Stimulated activated CD8-positive, alpha-beta memory T cell treated with anti-CD3 and anti-CD28 coated beads, Interleukin-7, amount 100 ng/mL, for 48 hours (primary cell): ENCODE data around the gene TSPAN7.

ENCODE experiments used
- DNase-seq, 2 donors: peaks; one replicate each; pipeline ENCODE4 v3.0.0-alpha.2; 2020; ENCODE audit warnings: low read depth in 1 of 2; ENCODE audit errors: extremely low read depth in 1 of 2

The TSPAN7 gene

DNA sequence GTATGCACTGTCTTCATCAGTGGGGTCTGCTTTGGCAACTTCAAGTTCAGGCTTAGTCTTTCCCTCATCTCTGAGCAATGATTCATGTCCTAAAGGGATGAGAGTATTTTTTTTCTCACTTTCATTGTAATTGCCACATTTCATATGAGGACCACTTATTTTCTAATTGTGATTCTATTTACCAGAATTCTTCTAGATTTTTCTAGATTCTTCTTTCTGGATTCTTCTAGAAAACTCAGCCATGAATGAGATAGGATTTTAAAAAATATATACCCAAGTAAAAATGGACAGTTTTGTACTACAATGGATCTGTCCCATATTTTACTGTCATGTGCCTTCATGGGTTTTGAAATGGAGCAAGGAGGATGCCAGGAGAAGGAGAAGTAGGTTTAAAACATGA is 78.4 kb downstream of the TSPAN7 start:
- DNase-seq, result no peak

DNA sequence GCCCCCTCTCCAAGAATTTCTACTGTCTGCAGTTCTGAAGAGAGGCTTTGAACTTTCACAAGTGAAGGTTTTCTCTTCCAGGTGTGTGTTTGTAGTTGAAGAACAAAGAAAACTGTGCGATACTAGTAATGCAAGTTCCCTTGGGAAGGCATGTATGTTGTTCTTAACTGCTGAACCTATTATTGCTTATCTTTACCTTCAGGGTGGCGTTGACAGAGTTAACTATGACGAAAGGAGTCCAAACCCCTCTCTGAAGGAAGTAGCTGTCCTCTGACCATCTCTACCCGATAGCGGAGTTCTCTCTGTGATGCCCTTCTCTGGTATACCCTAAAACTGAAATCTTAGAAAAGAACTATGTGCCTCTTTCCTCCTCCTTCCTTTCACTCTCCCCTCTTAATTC is 79.9 kb downstream of the TSPAN7 start:
- no peak for DNase-seq

DNA sequence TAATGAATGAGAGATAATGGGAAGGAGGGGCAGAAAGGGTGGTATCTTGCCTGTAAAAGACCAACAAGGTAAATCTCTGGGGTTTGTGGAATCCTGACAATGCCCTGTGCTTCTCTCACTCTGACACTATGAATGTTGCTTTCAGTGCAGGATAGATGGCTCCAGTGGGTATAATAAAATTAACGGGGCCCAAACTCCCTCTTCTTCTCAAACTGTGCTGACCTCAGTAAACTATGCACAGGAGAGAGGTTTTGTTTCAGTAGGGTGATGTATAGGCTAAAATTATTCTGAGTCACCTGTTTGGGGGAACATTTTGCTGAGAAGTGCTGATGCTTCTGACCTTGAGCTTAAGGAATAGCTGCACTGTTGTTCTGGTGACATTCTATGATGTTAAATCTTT is 82.6 kb downstream of the TSPAN7 start:
- DNase-seq, result no peak

DNA sequence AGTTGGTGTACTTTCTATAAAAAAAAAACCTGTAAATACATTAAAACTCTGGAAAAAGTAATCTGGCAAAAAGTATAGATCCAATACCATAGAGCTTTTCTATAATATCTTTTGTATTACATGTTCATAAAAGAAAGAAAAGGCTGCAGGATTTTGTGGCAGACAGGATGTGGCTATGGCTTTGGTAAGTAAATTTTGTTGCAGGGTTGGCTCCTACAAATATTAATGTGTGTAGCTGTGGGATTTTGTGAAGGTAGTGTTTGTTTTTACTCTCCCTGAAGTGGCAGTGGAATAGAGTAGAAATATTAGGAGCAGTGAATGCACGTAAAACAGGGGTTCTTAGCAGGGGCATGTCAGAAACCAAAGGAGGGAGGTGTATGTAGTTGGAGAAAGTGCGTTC is 84.8 kb downstream of the TSPAN7 start:
- no peak for DNase-seq

DNA sequence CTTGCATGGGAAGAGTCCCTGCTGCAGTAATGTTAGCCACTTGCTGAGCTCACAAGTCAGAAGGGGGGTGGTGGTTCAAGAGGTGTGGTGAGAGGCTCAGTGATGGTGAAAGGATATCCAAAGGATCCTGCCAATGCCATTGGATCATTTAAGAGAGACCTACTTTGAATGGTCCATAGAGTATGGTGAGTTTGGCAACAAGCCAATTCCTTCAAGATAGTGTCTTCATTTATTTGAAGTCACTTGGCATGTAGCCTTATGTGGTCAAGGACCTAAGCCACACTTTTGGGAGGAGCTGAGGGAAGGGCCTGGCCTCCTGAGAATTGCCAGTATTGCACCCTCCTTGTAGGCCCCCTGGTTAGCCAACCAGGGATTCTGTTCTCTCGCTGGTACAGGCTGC is 87.9 kb downstream of the TSPAN7 start:
- no peak for DNase-seq

DNA sequence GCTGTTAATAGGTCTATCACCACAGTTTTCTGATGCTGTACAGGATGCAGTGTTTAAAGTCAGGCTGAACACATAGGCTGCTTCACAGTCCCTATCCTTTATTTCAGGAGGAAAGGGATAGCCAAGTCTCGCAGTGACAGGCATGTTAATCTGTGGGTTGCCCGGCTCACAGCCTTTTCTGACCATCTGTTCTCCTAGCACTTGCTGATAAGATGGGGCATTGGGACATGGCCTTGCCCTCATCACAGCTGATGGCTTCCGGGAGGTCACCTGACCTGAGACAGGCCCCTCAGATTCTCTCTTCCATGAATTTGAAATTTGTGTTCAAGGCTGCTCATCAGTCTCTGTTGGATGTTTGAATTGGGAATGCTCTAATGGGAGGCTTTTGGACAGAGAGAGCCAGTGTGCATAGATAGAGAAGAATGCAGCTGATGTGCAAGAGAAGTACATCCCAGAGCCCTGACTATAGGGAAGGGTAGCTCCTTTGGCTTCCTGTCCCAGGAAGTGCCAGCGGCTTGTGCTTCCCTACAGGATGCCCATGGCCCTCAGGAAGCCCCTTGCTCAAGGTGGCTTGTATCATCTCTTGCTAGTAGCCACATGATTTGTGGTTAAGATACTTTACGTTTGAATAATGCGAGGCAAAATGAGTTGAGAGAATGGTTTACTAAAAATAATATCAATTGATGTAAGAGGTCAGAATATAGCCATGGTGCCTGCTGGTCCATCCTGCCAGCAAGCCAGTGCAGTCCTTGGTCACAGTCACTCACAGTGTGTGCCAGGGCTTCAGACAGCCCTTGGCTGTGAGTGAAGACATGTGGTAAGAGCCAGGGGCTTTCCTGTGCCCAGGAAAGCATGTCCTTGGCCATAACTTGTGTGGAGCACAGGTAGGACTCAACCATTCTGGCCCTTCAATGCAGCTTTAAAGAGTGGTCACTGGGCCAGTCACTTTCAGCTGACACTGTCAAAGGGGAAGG is 88.6 kb downstream of the TSPAN7 start:
- no peak for DNase-seq

DNA sequence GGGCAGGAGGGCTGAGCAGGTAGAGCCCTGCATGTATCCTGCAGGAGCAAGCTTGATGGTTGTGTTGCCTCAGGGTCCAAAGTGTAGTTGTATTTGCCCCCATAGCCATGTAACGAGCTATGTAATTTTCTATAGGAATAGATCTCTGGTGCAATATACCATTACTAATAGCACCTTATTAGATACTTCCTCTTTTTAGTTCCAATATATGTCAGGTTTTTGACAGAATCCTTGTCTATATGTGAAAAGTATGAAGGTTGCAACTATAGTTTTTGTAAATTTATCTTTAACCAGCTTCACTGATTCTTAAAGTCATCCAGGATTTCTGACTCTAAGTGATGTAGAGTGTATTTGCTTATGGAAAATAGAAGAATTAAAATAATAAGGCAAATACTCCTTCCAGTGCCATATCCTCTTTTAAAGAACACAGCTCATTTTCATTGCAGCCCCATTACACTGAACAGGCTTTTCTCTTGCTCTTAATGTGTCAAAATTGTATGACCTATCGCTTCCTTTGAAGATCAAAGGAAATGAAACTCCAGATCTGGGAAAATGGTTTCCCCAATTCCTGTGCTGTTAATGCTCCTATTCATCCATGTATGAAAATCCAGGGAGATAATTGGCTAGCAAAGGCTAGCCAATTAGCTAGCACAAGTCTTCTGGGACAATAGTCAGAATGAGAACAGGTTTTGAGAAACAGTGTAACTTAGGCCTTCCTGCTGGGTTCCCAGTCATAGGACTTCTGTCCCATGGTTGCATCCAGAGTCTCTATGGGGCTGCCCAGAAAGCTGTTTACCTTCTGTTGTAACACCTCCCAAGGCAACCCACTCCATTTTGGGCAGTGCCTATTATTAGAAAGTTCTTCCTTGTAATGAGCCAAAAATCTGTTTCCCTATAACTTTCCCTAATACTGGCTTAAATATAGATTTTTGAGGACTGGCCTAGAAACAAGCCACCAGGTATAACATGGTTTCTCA is 90.6 kb downstream of the TSPAN7 start:
- DNase-seq, result no peak

DNA sequence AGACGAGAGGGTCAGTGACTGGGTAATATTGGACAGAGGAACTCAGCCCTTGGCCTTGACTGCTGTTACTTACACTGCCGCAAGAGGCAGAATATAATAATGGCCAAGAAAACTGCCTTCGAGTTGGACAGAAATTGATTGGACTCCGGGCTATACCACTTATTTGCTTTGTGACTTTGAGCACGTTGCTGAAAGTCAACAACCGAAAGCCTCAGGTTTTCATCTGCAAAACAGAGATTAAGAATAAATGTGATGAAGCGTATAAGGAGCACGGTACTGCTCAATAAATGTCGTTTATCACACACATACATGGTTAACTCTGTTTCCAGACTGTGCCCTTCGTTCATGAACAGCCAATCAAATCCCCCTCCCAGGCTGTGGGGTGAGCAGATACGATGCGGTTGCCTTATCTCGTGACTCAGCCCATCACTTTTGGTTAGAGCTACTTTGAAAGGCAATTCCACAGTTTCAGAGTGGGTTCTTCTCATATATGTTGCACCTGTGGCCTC is 91.6 kb downstream of the TSPAN7 start:
- DNase-seq, result no peak

DNA sequence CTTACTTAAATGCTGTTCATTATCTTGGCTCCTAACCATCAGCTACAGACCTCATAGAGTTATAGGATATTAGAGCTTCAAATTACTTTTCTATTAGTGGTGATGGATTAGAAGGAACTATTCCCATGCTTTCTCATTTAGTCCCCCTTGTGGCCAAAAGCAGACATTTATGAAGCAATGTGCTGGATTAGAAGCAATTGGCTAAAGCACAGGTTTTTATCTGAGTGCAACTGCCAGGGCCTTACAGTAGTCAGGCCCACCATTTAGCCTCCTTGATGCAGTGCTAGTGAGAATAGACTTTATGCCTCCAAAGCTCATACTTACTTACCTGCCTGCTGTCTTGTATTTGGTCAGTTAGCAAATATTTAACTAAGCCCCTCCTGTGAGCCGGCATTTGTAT is 93.0 kb downstream of the TSPAN7 start:
- no peak for DNase-seq

DNA sequence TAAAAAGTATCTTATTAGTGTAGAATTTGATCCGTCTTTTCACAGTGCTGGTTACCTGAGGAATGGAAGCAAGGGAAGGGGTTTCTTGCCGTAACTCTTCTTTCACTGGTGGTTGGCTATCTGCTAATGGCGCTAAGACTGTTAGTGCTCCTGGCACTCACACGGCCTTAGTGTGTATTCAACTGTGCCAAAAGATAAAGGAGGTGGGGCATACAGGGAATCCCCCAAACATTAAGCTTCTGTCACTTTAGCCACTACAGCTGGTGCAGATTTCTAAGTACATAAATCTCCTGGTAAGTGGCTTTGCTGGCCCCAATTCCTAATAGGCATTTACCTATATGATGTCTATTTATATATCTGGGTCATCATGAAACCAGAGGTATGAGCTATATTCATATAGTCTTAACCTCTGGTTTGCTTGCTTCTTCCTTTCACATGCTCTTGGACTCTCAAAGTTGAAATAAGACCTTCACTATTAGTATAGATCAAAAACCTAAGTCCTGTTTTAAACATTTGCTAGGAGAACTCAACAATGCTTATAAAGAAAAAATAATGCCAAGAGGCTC is 95.1 kb downstream of the TSPAN7 start:
- DNase-seq, result no peak

DNA sequence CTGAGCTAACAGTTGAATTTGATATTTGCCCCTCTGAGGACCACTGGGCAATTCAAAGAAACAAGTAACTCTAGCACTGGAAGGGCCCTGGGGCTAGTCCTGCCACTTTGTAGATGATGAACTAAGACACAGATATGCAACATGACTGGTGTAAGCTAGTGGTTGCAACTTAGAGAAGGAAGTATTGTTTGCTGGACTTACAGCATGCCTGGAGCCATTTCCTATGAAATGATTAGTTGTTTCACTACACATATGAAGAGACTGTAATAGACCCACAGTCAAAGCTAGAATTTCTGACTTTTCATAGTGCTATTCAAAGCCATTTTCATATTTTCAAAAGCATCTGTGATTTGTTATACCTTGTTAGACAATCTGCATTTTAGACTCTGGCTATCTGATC is 96.2 kb downstream of the TSPAN7 start:
- no peak for DNase-seq

DNA sequence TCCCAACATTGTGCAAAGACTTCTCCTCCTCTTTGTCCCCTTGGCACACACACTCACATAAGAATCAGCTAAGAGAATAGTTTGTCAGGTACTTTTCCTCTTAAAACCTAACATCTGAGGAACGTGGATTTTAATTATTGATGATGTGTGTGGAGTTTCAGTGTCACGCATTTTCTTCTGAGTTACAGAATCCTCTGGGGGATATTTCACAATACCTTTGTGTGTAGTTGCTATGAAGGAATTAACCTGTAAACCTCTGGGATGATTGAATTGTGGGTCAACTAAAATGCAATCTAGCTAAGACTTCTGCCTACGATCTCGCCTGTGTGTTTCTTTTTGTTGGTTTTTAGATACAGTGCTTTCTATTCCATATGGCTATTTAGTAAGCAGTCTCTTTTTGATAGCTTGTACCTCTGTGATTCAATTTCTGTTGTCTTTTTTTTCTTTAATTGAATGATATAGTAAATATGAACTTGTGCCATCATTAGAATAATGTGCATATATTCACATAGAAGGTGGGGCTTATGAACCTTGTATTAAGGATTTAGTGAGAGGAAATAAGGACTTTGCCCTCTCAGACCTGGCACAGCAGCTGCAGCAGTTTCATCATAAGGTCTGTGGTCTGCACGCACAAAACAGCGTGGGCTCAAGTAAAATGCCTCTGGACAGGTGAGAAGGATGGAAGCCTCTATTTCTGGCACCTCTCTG is 99.2 kb downstream of the TSPAN7 start:
- DNase-seq, result no peak

DNA sequence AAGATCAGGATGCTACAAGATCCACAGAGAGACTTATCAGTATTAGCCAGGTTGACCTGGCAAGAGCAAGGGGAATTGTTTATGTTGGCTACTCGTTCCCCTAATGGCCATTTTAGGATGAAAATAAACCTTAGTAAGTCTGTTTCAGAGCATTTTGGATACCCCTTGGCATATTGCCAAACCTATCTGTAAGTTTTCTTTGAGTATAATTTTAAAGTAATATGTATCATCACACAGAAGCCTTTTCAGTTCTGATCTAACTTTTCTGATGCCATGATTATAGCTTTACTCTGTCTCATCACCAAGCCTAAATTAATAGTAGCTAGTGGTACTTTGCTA is 99.7 kb downstream of the TSPAN7 start:
- no peak for DNase-seq

DNA sequence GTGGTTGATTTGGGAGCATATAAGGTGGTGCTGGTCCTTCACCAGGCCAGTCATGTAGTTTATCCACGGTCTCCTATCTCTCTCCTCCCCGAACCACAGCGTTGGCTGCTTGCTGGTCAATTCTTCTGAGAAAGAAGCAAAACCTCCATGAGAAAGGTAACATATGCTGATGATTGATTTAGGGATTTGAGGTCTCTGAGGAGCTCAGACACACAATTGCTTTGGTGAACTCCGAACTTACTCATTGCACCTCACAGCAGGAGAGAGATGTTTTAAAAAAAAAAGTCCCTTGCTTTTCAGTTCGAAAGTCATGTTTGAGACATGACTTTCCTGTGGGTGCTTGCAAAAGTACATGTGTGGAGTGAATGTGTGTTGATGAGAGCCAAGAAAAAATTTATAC is 100.2 kb downstream of the TSPAN7 start:
- DNase-seq, result no peak

DNA sequence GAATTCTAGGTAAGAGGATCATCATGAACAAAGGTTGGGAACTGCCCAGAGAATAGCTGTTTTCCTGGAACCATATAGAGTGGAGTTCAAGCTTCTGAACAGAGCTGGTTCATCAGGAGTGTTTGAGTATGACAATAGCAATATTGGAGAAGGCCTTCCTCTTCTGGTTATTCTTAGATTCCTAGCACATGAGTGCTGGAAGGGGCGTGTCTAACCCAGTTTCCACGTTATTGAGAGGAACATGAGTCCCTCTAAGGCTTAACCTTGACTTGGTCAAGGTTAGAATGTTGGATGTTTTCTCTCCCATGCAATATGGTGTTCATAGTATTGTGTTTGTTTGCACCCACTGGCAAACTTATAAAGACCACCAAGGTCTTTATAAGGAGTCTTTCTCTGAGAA is 101.3 kb downstream of the TSPAN7 start:
- no peak for DNase-seq

DNA sequence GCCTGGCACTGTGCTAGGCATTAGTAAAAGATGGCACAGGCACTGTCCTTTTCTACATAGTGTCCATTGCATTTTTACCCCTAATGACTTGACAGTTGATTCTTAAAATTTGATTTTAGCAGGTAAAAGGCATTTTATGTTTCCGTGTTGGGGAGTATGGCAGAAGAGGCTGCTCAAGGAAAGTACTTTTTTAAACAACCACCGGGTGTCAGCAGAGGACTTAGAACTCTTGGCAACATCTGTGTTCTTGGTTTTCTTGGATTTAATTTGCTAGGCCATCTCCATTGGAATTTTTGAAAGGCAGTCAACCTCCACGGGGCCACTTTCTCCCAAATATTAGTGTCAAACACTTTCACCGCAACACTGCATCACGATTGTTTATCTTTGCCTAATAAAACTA is 102.9 kb downstream of the TSPAN7 start:
- no peak for DNase-seq

DNA sequence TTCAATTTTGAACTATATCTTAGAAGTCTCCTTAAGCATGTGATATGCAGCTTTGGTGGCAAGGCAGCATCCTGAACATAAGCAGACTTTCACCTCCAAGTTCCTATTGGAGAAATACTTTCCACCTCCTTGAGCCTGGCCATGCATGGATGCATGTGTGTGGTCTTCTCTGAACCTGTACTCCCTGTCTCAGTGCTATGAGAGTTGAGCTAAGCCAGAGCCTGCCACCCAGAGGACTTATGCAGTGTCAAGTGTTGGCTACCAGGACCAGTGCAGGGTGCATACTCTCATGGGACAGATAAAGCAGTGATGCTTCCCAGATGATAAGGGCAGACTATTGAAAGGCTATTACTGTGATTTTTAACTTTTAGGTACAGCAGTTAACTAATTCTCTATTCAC is 105.6 kb downstream of the TSPAN7 start:
- no peak for DNase-seq

DNA sequence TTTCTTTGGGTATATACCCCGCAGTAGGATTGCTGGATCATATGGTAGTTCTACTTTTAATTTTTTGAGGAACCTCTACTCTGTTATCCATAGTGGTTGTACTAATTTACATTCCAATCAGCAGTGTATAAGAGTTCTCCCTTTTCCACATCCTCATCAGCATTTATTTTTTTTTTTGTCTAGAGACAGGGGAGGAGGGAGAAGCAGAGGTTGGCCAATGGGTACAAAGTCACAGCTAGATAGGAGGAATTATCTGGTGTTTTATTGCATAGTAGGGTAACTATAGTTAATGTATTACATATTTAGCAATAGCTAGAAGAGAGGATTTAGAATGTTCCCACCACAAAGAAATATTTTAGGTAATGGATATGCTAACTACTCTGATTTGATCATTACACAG is 107.4 kb downstream of the TSPAN7 start:
- DNase-seq, result no peak

DNA sequence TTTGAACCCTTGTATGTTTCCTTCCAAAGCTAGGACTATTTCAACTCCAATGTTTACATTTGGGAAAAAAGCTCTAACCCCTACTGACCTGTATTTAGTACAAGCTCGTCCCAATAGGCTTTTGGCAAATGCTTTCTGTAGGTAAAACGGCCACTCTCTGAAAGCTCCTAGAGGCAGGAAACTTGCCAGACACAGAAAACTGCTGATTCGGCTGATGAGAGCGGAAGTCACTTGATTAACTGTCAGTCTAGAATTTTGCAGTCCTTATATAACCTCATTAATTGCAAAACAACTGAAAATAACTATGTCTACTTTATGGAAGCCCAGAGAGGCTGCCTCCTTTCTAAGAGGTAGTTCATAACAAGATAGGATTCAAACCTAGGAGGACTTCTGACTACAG is 108.1 kb downstream of the TSPAN7 start:
- DNase-seq, result no peak

DNA sequence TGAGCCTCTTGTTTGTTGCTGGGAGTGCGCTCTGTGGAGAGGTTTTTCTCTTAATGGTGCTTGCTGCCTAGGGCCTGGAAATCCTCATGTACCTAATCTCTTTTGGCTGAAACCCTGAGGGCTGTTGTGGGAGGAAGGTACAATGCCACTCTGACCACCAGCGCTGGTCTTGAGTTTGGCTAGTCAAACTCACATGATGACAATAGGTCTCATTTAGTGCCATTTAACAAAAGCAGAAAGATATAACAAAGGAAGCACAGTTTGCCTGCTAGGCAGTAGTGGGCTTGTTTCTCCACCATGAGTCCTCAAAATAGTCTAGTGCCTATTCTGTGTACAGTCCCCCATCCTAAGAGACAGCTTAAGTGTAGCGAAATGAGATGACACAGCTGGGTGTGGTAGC is 111.3 kb downstream of the TSPAN7 start:
- no peak for DNase-seq

DNA sequence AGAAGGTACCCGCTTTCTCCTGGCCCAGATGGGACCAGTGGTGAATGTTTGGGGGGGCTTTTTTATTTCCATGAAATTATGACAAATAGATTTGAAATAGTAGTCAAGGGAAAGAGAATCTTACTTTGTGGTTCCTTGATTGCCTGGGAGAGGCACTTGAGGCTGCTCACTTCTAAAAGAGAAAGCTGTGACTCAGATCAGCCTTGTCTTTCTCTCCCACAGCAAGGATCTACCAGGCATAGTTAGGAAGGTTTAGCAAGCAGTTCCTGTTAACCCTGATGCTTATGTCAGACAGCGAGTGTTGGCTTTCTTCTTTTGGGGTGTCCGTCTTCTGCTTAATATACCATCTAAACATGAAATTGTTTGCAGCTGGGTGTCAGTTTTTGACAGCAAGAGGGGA is 114.5 kb downstream of the TSPAN7 start:
- DNase-seq, result no peak
